Measurements from ENCODE around the gene RGS12. TPM values are rescaled to one million over a fixed set of nuclear protein-coding genes. Genes with fewer than 3 reads are reported as not detected.
A peak's percentile ranks its signal among the peaks of the same experiment; 100 is the strongest.

RGS12 gene
- total and polyA plus RNA-seq, 2 of the 8 experiments (the other 6 are each of a cell fraction or from before 2014, with no cell fraction given), result 6.0 to 16.4 TPM

- Histone ChIP-seq H2AK5ac (ENCODE audit: low read depth, low read length) (peak overlapping the region; percentile 88; the same call in 1 of the 2 replicates), H4K91ac (replicated peaks; ENCODE audit: insufficient read length, low read length) (peak overlapping the region; percentile 83), H3K9me3 (ENCODE audit: insufficient read depth in 2 of 2, low read depth in 1 of 2, low read length in 1 of 2) (no peaks in the 10 kb centered on the region), H4K8ac (ENCODE audit: extremely low read depth, insufficient read depth, low read length) (peak overlapping the region; percentile 95), H2BK5ac (ENCODE audit: low read depth, low read length) (no peak overlapping the region; the same call in 1 of the 2 replicates), H3K4me1 (replicated peaks in 1 of 4; ENCODE audit: control insufficient read depth in 3 of 4, insufficient read depth in 4 of 4, low read length in 3 of 4) (peaks cover 0 to 23% (median 11%) of the 10 kb centered on the region in 4 experiments; a peak in 5 of 7 replicates), H3K4me3 (ENCODE audit: extremely low read depth in 1 of 4, insufficient read depth in 2 of 4, low read depth in 3 of 4, low read length in 4 of 4) (peak overlapping the region; percentile 68 to 86 (median 80)), H3K4ac (replicated peaks; ENCODE audit: insufficient read length, low read depth, low read length) (peak overlapping the region; percentile 21), H3K36me3 (ENCODE audit: control insufficient read depth in 2 of 4, insufficient read depth in 4 of 4, low read length in 3 of 4) (no peaks in the 10 kb centered on the region), H3K27ac (ENCODE audit: low read depth, low read length) (no peak overlapping the region), H4K20me1 (replicated peaks in 1 of 2; ENCODE audit: control insufficient read depth in 1 of 2, insufficient read depth in 2 of 2, low read length in 2 of 2) (peaks cover 4 to 11% of the 10 kb centered on the region in 2 experiments), H2BK120ac (replicated peaks; ENCODE audit: low read depth, low read length) (no peak overlapping the region), H3K14ac (ENCODE audit: insufficient read length) (no peak overlapping the region), H3K79me2 (ENCODE audit: control insufficient read depth in 1 of 2, insufficient read depth in 2 of 2, low read length in 2 of 2) (no peaks in the 10 kb centered on the region; a peak in 2 of 4 replicates), H3K56ac (replicated peaks; ENCODE audit: insufficient read length, low read depth, low read length) (no peak overlapping the region), H3K23ac (ENCODE audit: insufficient read length) (no peak overlapping the region), H3K18ac (ENCODE audit: extremely low read depth, low read length) (peak overlapping the region; percentile 90), H3K4me2 (ENCODE audit: insufficient read depth in 1 of 2, low read depth in 2 of 2, low read length in 2 of 2) (peak overlapping the region; percentile 84 to 88), H3K79me1 (ENCODE audit: low read depth, low read length) (no peaks in the 10 kb centered on the region), H2BK12ac (ENCODE audit: low read depth, low read length) (no peak overlapping the region), H2AFZ (ENCODE audit: low read length) (no peak overlapping the region), H4K5ac (ENCODE audit: insufficient read length, low read depth, low read length) (peak overlapping the region; percentile 30), H3K27me3 (replicated peaks in 1 of 4; ENCODE audit: control insufficient read depth in 3 of 4, extremely low read depth in 1 of 4, insufficient read depth in 3 of 4, low read length in 3 of 4) (peaks cover 0 to 12% (median 1%) of the 10 kb centered on the region in 4 experiments; a peak in 3 of 7 replicates), H2BK20ac (ENCODE audit: low read length) (no peak overlapping the region), H3K23me2 (ENCODE audit: low read depth, low read length) (peaks cover 15% of the 10 kb centered on the region; the same call in 1 of the 2 replicates), H2BK15ac (ENCODE audit: low read length) (no peak overlapping the region), H3K9ac (replicated peaks in 1 of 4; ENCODE audit: extremely low read depth in 1 of 4, low read depth in 3 of 4, low read length in 3 of 4) (peak overlapping the region; percentile 46 to 91 (median 72))
- CTCF ChIA-PET (ENCODE audit: partially characterized antibody), result interaction anchor here (1.0 to 2.0 kb wide), 3 partner anchors 17 to 31 kb away, joined by 5 to 9 read pairs (median 6); no protein-coding TSS in a partner anchor
- TF ChIP-seq PHF8 (conservative IDR thresholded peaks at IDR 0.05; ENCODE audit: low read depth, low read length), result peak; percentile 39; the same call in 1 of the 2 replicates
- TF ChIP-seq POLR2A (IDR thresholded peaks at IDR 0.05; ENCODE audit: control extremely low read depth in 1 of 2, low read depth in 2 of 2, low read length in 2 of 2), result peak in 1 of 2 experiments; percentile 18; a peak in 1 of 3 replicates
- TF ChIP-seq RFX5 (IDR thresholded peaks at IDR 0.05; ENCODE audit: borderline replicate concordance, low read depth, low read length), result no peak
- FAIRE-seq (no peak), DNase-seq (ENCODE audit: low read depth in 1 of 2, low spot score in 2 of 2) (peak in 1 of 2 experiments; percentile 58)
- POLR2A ChIA-PET (ENCODE audit: partially characterized antibody), result interaction anchor here (0.8 to 3.2 kb wide), 4 partner anchors 10 to 144 kb away, joined by 3 to 16 read pairs (median 3); partner anchors contain the start of gene MSANTD1
- 48% methylated on average over 19 of the region's 42 CpGs; no CpG with 5 or more reads in 1 of the 2 experiments for WGBS, 2 experiments (ENCODE audit: extremely low coverage in 1 of 2, insufficient coverage in 1 of 2, insufficient read length in 1 of 2, insufficient replicate concordance in 2 of 2, low coverage in 1 of 2, low lambda C conversion rate in 2 of 2, missing lambda C conversion rate in 1 of 2)
These were observed 875 bp downstream of the RGS12 start for GRCh38 chr4:3293401-3294391.

Data from H1 (cell line).